Measurements from ENCODE around the gene ZNF77.

ZNF77 gene

DNA sequence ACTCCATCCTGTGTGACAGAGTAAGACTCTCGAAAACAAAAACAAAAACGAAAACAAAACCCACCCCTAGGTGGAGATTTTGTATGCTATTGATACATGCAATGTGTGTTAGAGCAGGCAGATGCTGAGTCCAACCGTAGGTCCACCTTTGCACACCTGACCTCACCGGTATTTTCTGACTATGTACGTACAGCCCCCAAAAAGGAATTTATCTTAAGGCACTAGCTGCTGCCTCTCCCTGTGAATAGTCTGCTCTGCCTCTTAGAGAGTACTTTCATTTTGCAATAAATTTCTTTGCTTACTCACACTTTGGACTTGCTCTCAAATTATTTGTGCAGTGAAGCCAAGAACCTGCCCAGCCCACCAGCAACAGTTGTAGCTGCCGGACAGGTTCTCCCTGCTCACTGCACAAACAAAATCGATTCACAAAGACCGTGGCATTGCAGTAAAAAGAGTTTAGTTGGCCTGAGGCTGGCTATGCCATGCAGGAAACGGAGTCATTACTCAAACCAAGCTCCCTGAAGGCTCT, 8.2 kb upstream of the ZNF77 start:
- 0 out of 2 replicates have a peak, but pooled peaks cover 2% of the 10 kb centered on the region for H3K4me1 ChIP-seq (ENCODE audit: low read length)
- no peaks in the 10 kb centered on the region for H3K79me2 ChIP-seq (ENCODE audit: low read length)
- H3K9ac ChIP-seq (ENCODE audit: low read length), result no peak overlapping the region; the same call in 1 of the 2 replicates
- DNase-seq, result peak; percentile 52
- no peaks in the 10 kb centered on the region for H3K36me3 ChIP-seq (replicated peaks; ENCODE audit: insufficient read depth, low read length)
- no peak overlapping the region for H3K27ac ChIP-seq (ENCODE audit: low read length)
- no peaks in the 10 kb centered on the region for H3F3A ChIP-seq (ENCODE audit: insufficient read depth, low read length)
- H2AFZ ChIP-seq (ENCODE audit: low read length), result peak overlapping the region; percentile 74
- peaks cover 69% of the 10 kb centered on the region for H3K27me3 ChIP-seq (replicated peaks; ENCODE audit: insufficient read depth, low read length)
- H3K9me2 ChIP-seq (replicated peaks; ENCODE audit: insufficient read depth, low read length), result no peaks in the 10 kb centered on the region
- H3K4me2 ChIP-seq (ENCODE audit: low read depth, low read length), result peak overlapping the region; percentile 85
- no peaks in the 10 kb centered on the region; the same call in 1 of the 2 replicates for H4K20me1 ChIP-seq (ENCODE audit: insufficient read depth, low read length)
- no peak for TF ChIP-seq EZH2 (optimal IDR thresholded peaks at IDR 0.05; ENCODE audit: low read depth, low read length)
- TF ChIP-seq, protein P1, sequence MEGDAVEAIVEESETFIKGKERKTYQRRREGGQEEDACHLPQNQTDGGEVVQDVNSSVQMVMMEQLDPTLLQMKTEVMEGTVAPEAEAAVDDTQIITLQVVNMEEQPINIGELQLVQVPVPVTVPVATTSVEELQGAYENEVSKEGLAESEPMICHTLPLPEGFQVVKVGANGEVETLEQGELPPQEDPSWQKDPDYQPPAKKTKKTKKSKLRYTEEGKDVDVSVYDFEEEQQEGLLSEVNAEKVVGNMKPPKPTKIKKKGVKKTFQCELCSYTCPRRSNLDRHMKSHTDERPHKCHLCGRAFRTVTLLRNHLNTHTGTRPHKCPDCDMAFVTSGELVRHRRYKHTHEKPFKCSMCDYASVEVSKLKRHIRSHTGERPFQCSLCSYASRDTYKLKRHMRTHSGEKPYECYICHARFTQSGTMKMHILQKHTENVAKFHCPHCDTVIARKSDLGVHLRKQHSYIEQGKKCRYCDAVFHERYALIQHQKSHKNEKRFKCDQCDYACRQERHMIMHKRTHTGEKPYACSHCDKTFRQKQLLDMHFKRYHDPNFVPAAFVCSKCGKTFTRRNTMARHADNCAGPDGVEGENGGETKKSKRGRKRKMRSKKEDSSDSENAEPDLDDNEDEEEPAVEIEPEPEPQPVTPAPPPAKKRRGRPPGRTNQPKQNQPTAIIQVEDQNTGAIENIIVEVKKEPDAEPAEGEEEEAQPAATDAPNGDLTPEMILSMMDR (IDR thresholded peaks at IDR 0.05; ENCODE audit: low read length), result no peak
- TF ChIP-seq EZH2phosphoT487 (IDR thresholded peaks at IDR 0.05; ENCODE audit: low read length), result no peak
- H3K4me3 ChIP-seq (ENCODE audit: low read length), result peak overlapping the region; percentile 50
- H3K9me3 ChIP-seq (replicated peaks; ENCODE audit: insufficient read depth, low read length), result no peaks in the 10 kb centered on the region

DNA sequence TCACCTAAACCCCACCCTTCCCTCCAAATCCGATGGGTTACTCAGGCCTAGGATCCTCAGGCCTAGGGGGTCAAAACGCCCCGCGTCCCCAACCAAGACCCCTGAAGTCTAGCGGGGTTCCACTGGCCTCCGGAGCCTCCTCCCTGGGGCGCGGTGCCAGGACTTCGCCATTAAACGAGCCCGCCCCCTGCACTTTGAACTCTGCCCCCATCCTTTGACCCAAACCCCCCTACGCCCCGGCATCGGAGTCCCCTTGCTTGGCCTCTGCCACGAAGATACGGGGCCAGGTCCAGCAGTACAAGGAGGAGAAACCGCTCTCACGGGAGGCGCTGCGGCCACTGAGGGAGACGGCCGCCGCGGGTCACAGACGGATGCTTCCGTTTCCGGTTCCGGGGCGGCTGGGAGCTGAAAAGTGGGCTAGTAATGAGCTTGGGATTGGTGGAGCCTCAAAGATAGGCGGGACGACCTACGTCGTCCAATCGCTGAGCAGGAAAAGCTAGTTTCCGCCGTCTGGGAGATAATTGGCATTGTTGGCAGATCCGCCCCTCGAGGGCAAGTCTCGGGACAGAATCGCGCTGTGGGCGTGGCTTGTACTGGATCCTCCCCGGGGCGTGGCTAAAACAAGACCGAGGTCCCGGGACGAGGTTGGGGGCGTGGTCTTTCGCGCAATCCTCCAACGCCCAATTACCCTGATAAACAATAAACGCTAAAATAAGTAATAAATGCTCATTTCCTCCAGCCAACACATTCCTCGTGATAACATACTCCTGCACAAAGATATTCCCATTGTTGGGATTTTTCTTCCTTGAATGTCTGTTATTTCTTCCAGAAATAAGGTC, 5.7 kb upstream of the ZNF77 start:
- peak overlapping the region; percentile 77 for H2AFZ ChIP-seq (ENCODE audit: low read length)
- TF ChIP-seq EZH2 (optimal IDR thresholded peaks at IDR 0.05; ENCODE audit: low read depth, low read length), result no peak
- no peak for TF ChIP-seq EZH2phosphoT487 (IDR thresholded peaks at IDR 0.05; ENCODE audit: low read length)
- TF ChIP-seq, protein P1 (IDR thresholded peaks at IDR 0.05; ENCODE audit: low read length), result no peak
- H3K79me2 ChIP-seq (ENCODE audit: low read length), result no peaks in the 10 kb centered on the region
- H3K9me2 ChIP-seq (replicated peaks; ENCODE audit: insufficient read depth, low read length), result no peaks in the 10 kb centered on the region
- H4K20me1 ChIP-seq (ENCODE audit: insufficient read depth, low read length), result no peaks in the 10 kb centered on the region
- peak overlapping the region; percentile 58 for H3K4me2 ChIP-seq (ENCODE audit: low read depth, low read length)
- H3K9me3 ChIP-seq (replicated peaks; ENCODE audit: insufficient read depth, low read length), result no peaks in the 10 kb centered on the region
- 0 out of 2 replicates have a peak, but pooled peaks cover 2% of the 10 kb centered on the region for H3K4me1 ChIP-seq (ENCODE audit: low read length)
- H3K4me3 ChIP-seq (ENCODE audit: low read length), result peak overlapping the region; percentile 62
- DNase-seq, result peak; percentile 86
- no peaks in the 10 kb centered on the region for H3K36me3 ChIP-seq (replicated peaks; ENCODE audit: insufficient read depth, low read length)
- H3K9ac ChIP-seq (ENCODE audit: low read length), result peak overlapping the region; percentile 5; the same call in 1 of the 2 replicates
- H3K27ac ChIP-seq (ENCODE audit: low read length), result no peak overlapping the region
- H3F3A ChIP-seq (ENCODE audit: insufficient read depth, low read length), result no peaks in the 10 kb centered on the region
- H3K27me3 ChIP-seq (replicated peaks; ENCODE audit: insufficient read depth, low read length), result peaks cover 75% of the 10 kb centered on the region

DNA sequence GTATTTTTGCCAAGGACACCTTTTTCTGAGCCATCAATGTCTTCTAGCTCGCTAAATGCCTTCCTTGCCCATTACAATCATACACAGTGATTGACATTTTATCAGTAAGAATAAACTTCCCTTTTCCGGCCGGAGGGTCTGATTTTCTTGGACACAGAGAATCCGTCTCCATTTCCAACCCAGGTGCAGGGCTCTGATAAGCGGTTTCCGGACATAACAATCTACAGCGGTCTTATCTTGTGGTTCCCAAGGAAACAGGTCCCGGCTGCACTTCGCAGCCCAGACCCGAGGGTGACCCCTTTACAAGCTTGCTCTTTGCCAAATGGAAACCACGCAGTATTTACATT, 5.1 kb upstream of the ZNF77 start:
- Histone ChIP-seq H3K9me3 (replicated peaks; ENCODE audit: insufficient read depth, low read length) (no peaks in the 10 kb centered on the region), H4K20me1 (ENCODE audit: insufficient read depth, low read length) (no peaks in the 10 kb centered on the region), H3K36me3 (replicated peaks; ENCODE audit: insufficient read depth, low read length) (no peaks in the 10 kb centered on the region), H3K4me2 (ENCODE audit: low read depth, low read length) (peak overlapping the region; percentile 58), H3K4me1 (ENCODE audit: low read length) (0 out of 2 replicates have a peak, but pooled peaks cover 2% of the 10 kb centered on the region), H3K79me2 (ENCODE audit: low read length) (no peaks in the 10 kb centered on the region), H3K27ac (ENCODE audit: low read length) (no peak overlapping the region), H2AFZ (ENCODE audit: low read length) (peak overlapping the region; percentile 77), H3K4me3 (ENCODE audit: low read length) (peak overlapping the region; percentile 62), H3K27me3 (replicated peaks; ENCODE audit: insufficient read depth, low read length) (peaks cover 75% of the 10 kb centered on the region), H3F3A (ENCODE audit: insufficient read depth, low read length) (no peaks in the 10 kb centered on the region), H3K9ac (ENCODE audit: low read length) (peak overlapping the region; percentile 5; the same call in 1 of the 2 replicates), H3K9me2 (replicated peaks; ENCODE audit: insufficient read depth, low read length) (no peaks in the 10 kb centered on the region)
- no peak for TF ChIP-seq EZH2 (optimal IDR thresholded peaks at IDR 0.05; ENCODE audit: low read depth, low read length)
- TF ChIP-seq, protein P1 (IDR thresholded peaks at IDR 0.05; ENCODE audit: low read length), result no peak
- no peak for TF ChIP-seq EZH2phosphoT487 (IDR thresholded peaks at IDR 0.05; ENCODE audit: low read length)
- DNase-seq, result no peak
